GM04504 (cell line): Measurements from ENCODE around the gene WDR77.

ENCODE experiments used
- DNase-seq: peaks from one replicate; pipeline ENCODE4 v3.0.0-alpha.2; 2012; ENCODE audit warnings: low read depth

WDR77 gene

GRCh38 chr1:111448918-111449702 is at the start of gene WDR77, which contains the start of gene ATP5PB:
TSS of gene WDR77 (minus strand) at chr1:111449256. CDS start at chr1:111449169, 87 bp downstream.
TSS of gene ATP5PB (plus strand) at chr1:111449464. CDS start at chr1:111449542, 78 bp downstream.
- DNase-seq, result peak; percentile 99

- no peak for DNase-seq
Observed at GRCh38 chr1:111497592-111497991, 48.5 kb upstream of the WDR77 start.

- no peak for DNase-seq
Observed at GRCh38 chr1:111496398-111496797, 47.3 kb upstream of the WDR77 start.

GRCh38 chr1:111491070-111491469 is 42.0 kb upstream of the WDR77 start:
- no peak for DNase-seq

GRCh38 chr1:111490220-111490619 is 41.2 kb upstream of the WDR77 start:
- DNase-seq, result no peak

GRCh38 chr1:111489604-111490003 is 40.5 kb upstream of the WDR77 start:
- no peak for DNase-seq

GRCh38 chr1:111488669-111489068 is 39.6 kb upstream of the WDR77 start:
- DNase-seq, result no peak

GRCh38 chr1:111487133-111487532 is 38.1 kb upstream of the WDR77 start:
- DNase-seq, result no peak

- DNase-seq, result no peak
Observed at GRCh38 chr1:111486431-111486830, 37.4 kb upstream of the WDR77 start.

GRCh38 chr1:111484391-111485026 is 35.5 kb upstream of the WDR77 start:
- DNase-seq, result peak; percentile 1

GRCh38 chr1:111483876-111484275 is 34.8 kb upstream of the WDR77 start:
- DNase-seq, result no peak

- peak; percentile 16 for DNase-seq
Observed at GRCh38 chr1:111483166-111483565, 34.1 kb upstream of the WDR77 start.

- peak; percentile 54 for DNase-seq
Observed at GRCh38 chr1:111481387-111482221, 32.5 kb upstream of the WDR77 start.

- DNase-seq, result no peak
Observed at GRCh38 chr1:111480674-111481073, 31.6 kb upstream of the WDR77 start.

GRCh38 chr1:111476761-111477309 is 27.8 kb upstream of the WDR77 start:
- DNase-seq, result no peak

- no peak for DNase-seq
Observed at GRCh38 chr1:111476214-111476613, 27.2 kb upstream of the WDR77 start.

GRCh38 chr1:111475701-111476100 is 26.6 kb upstream of the WDR77 start:
- DNase-seq, result no peak

- DNase-seq, result no peak
Observed at GRCh38 chr1:111474521-111474920, 25.5 kb upstream of the WDR77 start.

GRCh38 chr1:111474106-111474505 is 25.1 kb upstream of the WDR77 start:
- no peak for DNase-seq

- DNase-seq, result no peak
Observed at GRCh38 chr1:111471538-111471937, 22.5 kb upstream of the WDR77 start.

GRCh38 chr1:111471012-111471411 is 22.0 kb upstream of the WDR77 start:
- no peak for DNase-seq

GRCh38 chr1:111470596-111470995 is 21.5 kb upstream of the WDR77 start:
- no peak for DNase-seq
